GM12878 (cell line): ENCODE data around the gene AVP. TPM values are rescaled to one million over a fixed set of nuclear protein-coding genes. Genes with fewer than 3 reads are reported as not detected.

ENCODE experiments used
- ATAC-seq: fragments of 200-7000 bp; cut with Tn5 transposase; 3 replicates; pipeline ENCODE4 v1.9.1; 2020; ENCODE audit warnings: mild to moderate bottlenecking, moderate library complexity
- BruUV-seq: library from RNA; stranded (reverse); fragments of 400-500 nt; replicated peaks from 2 replicates; lab custom pipeline; 2021; lab: Mats Ljungman, UMichigan
- CTCF ChIA-PET: fragments of 300-600 bp; sonication (Branson Sonifier 250); formaldehyde crosslinking; extraction: SDS; loops from one replicate; lab custom pipeline; 2021; ENCODE audit warnings: inconsistent platforms; lab: Yijun Ruan, JAX
- POLR2A ChIA-PET: fragments of 350-600 bp; formaldehyde crosslinking; extraction: SDS; loops from one replicate; lab custom pipeline; 2021; ENCODE audit warnings: inconsistent platforms; lab: Charles Lee
- RAD21 ChIA-PET: fragments of 300-600 bp; sonication (Branson Sonifier 250); formaldehyde crosslinking; loops from one replicate; lab custom pipeline; 2023; ENCODE audit warnings: antibody characterized with exemption; ENCODE audit not compliant: unreplicated experiment; lab: Charles Lee
- SMC1A ChIA-PET: fragments of 300-600 bp; sonication (Branson Sonifier 250); formaldehyde crosslinking; loops from one replicate; lab custom pipeline; 2023; ENCODE audit not compliant: unreplicated experiment, uncharacterized antibody; lab: Charles Lee
- DNase-seq: peaks from one replicate; pipeline ENCODE4 v3.0.0-alpha.2; 2011; ENCODE audit warnings: low read depth, low spot score
- FAIRE-seq: peaks from 3 replicates; lab custom pipeline; 2011; peaks lifted over from hg19 to GRCh38; lab: Jason Lieb, UNC
- H2AFZ ChIP-seq: 2 replicates; pipeline ENCODE4 v1.6.0; 2011; ENCODE audit warnings: low read depth, low read length, control low read depth; ENCODE audit not compliant: control insufficient read depth
- H3K27ac ChIP-seq: 2 replicates; pipeline ENCODE4 v1.5.1; 2011; ENCODE audit warnings: control low read depth; ENCODE audit not compliant: control insufficient read depth, insufficient read depth
- H3K27me3 ChIP-seq, 2 experiments: replicated peaks in 1 of 2; 2 replicates each; pipeline versions ENCODE4 v1.6.0 to v1.6.1; 2011; ENCODE audit warnings: low read length in 1 of 2; ENCODE audit not compliant: control insufficient read depth in 2 of 2, insufficient read depth in 2 of 2
- H3K36me3 ChIP-seq, 2 experiments: 2 replicates each; pipeline ENCODE4 v1.5.1; 2011; ENCODE audit warnings: low read length in 1 of 2; ENCODE audit not compliant: control insufficient read depth in 2 of 2, insufficient read depth in 2 of 2
- H3K4me1 ChIP-seq: 2 replicates; pipeline ENCODE4 v1.6.1; 2011; ENCODE audit warnings: mild to moderate bottlenecking, low read length, moderate library complexity, mixed read lengths; ENCODE audit not compliant: control insufficient read depth, insufficient read depth
- H3K4me2 ChIP-seq: 2 replicates; pipeline ENCODE4 v1.6.0; 2011; ENCODE audit warnings: control low read depth; ENCODE audit not compliant: control insufficient read depth, insufficient read depth
- H3K4me3 ChIP-seq: fragments of 200-600 bp; sonication (generic); 2 replicates; pipeline ENCODE4 v1.5.1; 2016
- H3K79me2 ChIP-seq: 2 replicates; pipeline ENCODE4 v1.6.0; 2011; ENCODE audit warnings: low read length; ENCODE audit not compliant: control insufficient read depth, insufficient read depth
- H3K9ac ChIP-seq: 2 replicates; pipeline ENCODE4 v1.8.0; 2011; ENCODE audit warnings: low read length, control low read depth, mixed read lengths; ENCODE audit not compliant: control insufficient read depth, insufficient read depth
- H3K9me3 ChIP-seq: replicated peaks from 3 replicates; pipeline ENCODE4 v1.5.1; 2011; ENCODE audit warnings: mild to moderate bottlenecking, low read length; ENCODE audit not compliant: control insufficient read depth, insufficient read depth
- H4K20me1 ChIP-seq: 2 replicates; pipeline ENCODE4 v1.6.0; 2011; ENCODE audit not compliant: control insufficient read depth, insufficient read depth
- CEBPB ChIP-seq, 2 experiments: fragments of 150-350 bp in 1 of 2; IDR thresholded peaks; 2 replicates each; pipeline ENCODE4 v1.6.1; 2012 to 2014; ENCODE audit warnings: low read depth in 2 of 2, low read length in 2 of 2, borderline replicate concordance in 1 of 2, inconsistent platforms in 1 of 2
- IKZF1 ChIP-seq: fragments of 450-650 bp; conservative IDR thresholded peaks from 2 replicates; pipeline ENCODE4 v1.6.1; 2017; ENCODE audit warnings: antibody characterized with exemption, mild to moderate bottlenecking
- MYC ChIP-seq: IDR thresholded peaks from 2 replicates; pipeline ENCODE4 v1.6.1; 2011; ENCODE audit warnings: mild to moderate bottlenecking, low read length, moderate library complexity, inconsistent platforms; ENCODE audit not compliant: insufficient read depth, insufficient replicate concordance, insufficient read length, severe bottlenecking
- RAD21 ChIP-seq: IDR thresholded peaks from 2 replicates; pipeline ENCODE4 v1.6.1; 2011; ENCODE audit warnings: mild to moderate bottlenecking, low read depth, low read length, moderate library complexity; ENCODE audit not compliant: insufficient read depth
- SMAD1 ChIP-seq: fragments of 450-650 bp; IDR thresholded peaks from 2 replicates; pipeline ENCODE4 v1.6.1; 2018; ENCODE audit warnings: mild to moderate bottlenecking, low read depth; ENCODE audit not compliant: partially characterized antibody
- SMAD5 ChIP-seq: IDR thresholded peaks from 2 replicates; pipeline ENCODE4 v1.6.1; 2016; ENCODE audit warnings: antibody characterized with exemption, low read depth
- SREBF2 ChIP-seq: IDR thresholded peaks from 2 replicates; pipeline ENCODE4 v1.6.1; 2012; ENCODE audit warnings: mild to moderate bottlenecking, low read length
- TCF12 ChIP-seq: IDR thresholded peaks from 2 replicates; pipeline ENCODE4 v1.6.1; 2011; ENCODE audit warnings: low read depth, mild to moderate bottlenecking, low read length
- WGBS: methylation state at CpG from one replicate; pipeline ENCODE4 v1.1.6; 2016; ENCODE audit warnings: low lambda C conversion rate; ENCODE audit not compliant: insufficient replicate concordance, insufficient coverage; ENCODE audit errors: missing lambda C conversion rate; 5-methylcytosine and 5-hydroxymethylcytosine counted together
- in situ Hi-C: fragments of 300-500 bp; cut with MboI; formaldehyde crosslinking; loops from 9 replicates; pipeline ENCODE4 v1.14.3; 2018; ENCODE audit warnings: mixed read lengths
- intact Hi-C: fragments of 100-400 bp; cut with micrococcal nuclease; formaldehyde crosslinking; loops from one replicate; pipeline ENCODE4 v1.14.2; 2022; ENCODE audit not compliant: unreplicated experiment
- polyA plus RNA-seq, 11 experiments: library from polyadenylated mRNA; depleted of rRNA in 4 of 11; unstranded in 6 of 11; stranded (reverse) in 5 of 11; fragments of >200 nt; fragmentation: Nextera tagmentation in 4 of 11; fragmentation: Illumina TruSeq in 1 of 11; extraction: Ambion mirVana in 4 of 11; extraction: Trizol in 1 of 11; gene quantifications; 1 replicate in 1 of 11; 2 replicates in 10 of 11; pipeline versions ENCODE4 v1.2.1 to v1.2.3, GENCODE V29; 2011 to 2016; ENCODE audit warnings: inconsistent platforms in 2 of 11, missing spikeins in 2 of 11, low read depth in 1 of 11
- total RNA-seq, 4 experiments: library from RNA; depleted of rRNA in 3 of 4; stranded (reverse); fragments of >200 nt in 3 of 4; fragmentation: Illumina TruSeq in 1 of 4; extraction: Trizol in 1 of 4; gene quantifications; 2 replicates each; pipeline versions ENCODE4 v1.2.1 to v1.2.3, GENCODE V29; 2013 to 2021
- TF ChIP-seq, protein P1 (sequence below): IDR thresholded peaks from 2 replicates; pipeline ENCODE4 v1.6.1; 2011; ENCODE audit warnings: low read depth, mild to moderate bottlenecking, low read length, moderate library complexity, borderline replicate concordance; ENCODE audit errors: extremely low read depth
- TF ChIP-seq, protein P2 (sequence below): fragments of 450-650 bp; IDR thresholded peaks from 2 replicates; pipeline ENCODE4 v1.6.1; 2014; ENCODE audit warnings: mild to moderate bottlenecking
- TF ChIP-seq, protein P3 (sequence below): fragments of 150-350 bp; IDR thresholded peaks from 2 replicates; pipeline ENCODE4 v1.6.1; 2016; ENCODE audit warnings: low read depth, low read length
- TF ChIP-seq, protein P4 (sequence below), 3 experiments: IDR thresholded peaks in 2 of 3; conservative IDR thresholded peaks in 1 of 3; 2 replicates each; pipeline ENCODE4 v1.5.1; 2011; ENCODE audit warnings: low read depth in 3 of 3, low read length in 3 of 3, mild to moderate bottlenecking in 3 of 3, control low read depth in 2 of 3, moderate library complexity in 2 of 3, inconsistent platforms in 1 of 3, mixed read lengths in 1 of 3; ENCODE audit not compliant: control insufficient read depth in 2 of 3, insufficient read depth in 1 of 3; ENCODE audit errors: extremely low read depth in 1 of 3

Gene AVP
- total and polyA plus RNA-seq, 10 of the 15 experiments (the other 5 are each of a cell fraction or from before 2014, with no cell fraction given) = not detected

DNA sequence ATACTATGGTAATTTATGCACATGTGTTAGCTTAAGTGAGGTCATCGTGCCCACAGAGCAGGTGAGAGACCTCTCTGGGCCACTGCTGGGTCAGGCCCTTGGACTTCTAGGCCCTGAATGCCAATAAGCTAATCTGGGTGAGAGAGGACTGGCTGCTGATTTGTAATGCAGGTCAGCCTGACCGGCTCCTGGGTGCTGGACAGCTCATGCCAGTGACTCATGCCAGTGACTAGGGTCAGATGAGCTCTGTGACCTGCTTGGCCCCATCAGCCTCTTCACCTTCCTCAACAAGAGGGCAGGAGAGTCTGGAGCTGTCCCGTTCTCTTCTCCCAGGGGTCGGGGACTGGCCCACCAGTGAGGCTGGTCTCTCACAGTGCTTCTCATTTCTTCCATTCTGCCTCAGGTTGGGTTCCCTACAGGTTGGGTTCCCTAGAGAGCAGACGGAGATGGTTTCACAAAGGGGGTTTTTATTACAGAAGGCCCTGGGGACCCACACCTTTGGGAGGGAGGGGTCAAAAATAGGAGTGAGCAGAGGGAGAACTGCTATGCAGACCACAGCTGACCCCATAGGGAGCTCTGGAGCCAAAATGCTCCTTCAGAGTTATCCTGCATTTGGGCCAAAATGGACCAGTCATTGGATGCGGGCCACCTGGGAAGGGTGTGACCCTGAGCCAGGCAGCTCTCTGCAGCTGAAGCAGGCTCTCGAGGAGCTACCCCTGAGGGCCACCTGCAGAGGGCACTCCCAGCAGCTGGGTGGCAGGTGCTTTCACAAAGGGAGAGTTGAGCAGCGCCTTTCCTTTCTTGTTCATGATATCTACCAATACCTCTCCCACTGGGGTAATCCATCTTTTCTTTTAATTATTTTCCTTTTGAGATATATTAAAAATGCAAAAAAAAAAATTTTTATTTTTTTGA is 15.3 kb downstream of the AVP start:
- 83% methylated on average over 8 of the region's 8 CpGs for WGBS
- RAD21 ChIA-PET = interaction anchor here (0.6 kb wide), 1 partner anchor 607 kb away, joined by 3 read pairs; no protein-coding TSS in a partner anchor
- Histone ChIP-seq H2AFZ (no peak overlapping the region), H3K4me3 (no peak overlapping the region), H3K9me3 (no peaks in the 10 kb centered on the region; the same call in 2 of the 3 replicates), H4K20me1 (no peaks in the 10 kb centered on the region), H3K4me1 (peaks cover 14% of the 10 kb centered on the region), H3K4me2 (no peak overlapping the region), H3K9ac (no peak overlapping the region), H3K27ac (no peak overlapping the region), H3K27me3 (peaks cover 0 to 2% of the 10 kb centered on the region in 2 experiments; a peak in 3 of 4 replicates), H3K79me2 (no peaks in the 10 kb centered on the region), H3K36me3 (no peaks in the 10 kb centered on the region)
- intact Hi-C loops = no loop called here
- ATAC-seq (peak; percentile 52), DNase-seq (no peak), FAIRE-seq (no peak)
- BruUV-seq = no TSS peak
- CTCF ChIA-PET = interaction anchor here (0.5 to 2.5 kb wide), 4 partner anchors 16 to 438 kb away, joined by 3 to 11 read pairs (median 4); no protein-coding TSS in a partner anchor
- SMC1A ChIA-PET = interaction anchor here (2.2 kb wide), 1 partner anchor 8 kb away, joined by 5 read pairs; no protein-coding TSS in a partner anchor
- POLR2A ChIA-PET = no interaction called here
- in situ Hi-C loops = no loop called here
- TF ChIP-seq, protein P1, sequence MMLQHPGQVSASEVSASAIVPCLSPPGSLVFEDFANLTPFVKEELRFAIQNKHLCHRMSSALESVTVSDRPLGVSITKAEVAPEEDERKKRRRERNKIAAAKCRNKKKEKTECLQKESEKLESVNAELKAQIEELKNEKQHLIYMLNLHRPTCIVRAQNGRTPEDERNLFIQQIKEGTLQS = no peak
- TF ChIP-seq, protein P2, sequence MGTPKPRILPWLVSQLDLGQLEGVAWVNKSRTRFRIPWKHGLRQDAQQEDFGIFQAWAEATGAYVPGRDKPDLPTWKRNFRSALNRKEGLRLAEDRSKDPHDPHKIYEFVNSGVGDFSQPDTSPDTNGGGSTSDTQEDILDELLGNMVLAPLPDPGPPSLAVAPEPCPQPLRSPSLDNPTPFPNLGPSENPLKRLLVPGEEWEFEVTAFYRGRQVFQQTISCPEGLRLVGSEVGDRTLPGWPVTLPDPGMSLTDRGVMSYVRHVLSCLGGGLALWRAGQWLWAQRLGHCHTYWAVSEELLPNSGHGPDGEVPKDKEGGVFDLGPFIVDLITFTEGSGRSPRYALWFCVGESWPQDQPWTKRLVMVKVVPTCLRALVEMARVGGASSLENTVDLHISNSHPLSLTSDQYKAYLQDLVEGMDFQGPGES = no peak
- TF ChIP-seq, protein P3, sequence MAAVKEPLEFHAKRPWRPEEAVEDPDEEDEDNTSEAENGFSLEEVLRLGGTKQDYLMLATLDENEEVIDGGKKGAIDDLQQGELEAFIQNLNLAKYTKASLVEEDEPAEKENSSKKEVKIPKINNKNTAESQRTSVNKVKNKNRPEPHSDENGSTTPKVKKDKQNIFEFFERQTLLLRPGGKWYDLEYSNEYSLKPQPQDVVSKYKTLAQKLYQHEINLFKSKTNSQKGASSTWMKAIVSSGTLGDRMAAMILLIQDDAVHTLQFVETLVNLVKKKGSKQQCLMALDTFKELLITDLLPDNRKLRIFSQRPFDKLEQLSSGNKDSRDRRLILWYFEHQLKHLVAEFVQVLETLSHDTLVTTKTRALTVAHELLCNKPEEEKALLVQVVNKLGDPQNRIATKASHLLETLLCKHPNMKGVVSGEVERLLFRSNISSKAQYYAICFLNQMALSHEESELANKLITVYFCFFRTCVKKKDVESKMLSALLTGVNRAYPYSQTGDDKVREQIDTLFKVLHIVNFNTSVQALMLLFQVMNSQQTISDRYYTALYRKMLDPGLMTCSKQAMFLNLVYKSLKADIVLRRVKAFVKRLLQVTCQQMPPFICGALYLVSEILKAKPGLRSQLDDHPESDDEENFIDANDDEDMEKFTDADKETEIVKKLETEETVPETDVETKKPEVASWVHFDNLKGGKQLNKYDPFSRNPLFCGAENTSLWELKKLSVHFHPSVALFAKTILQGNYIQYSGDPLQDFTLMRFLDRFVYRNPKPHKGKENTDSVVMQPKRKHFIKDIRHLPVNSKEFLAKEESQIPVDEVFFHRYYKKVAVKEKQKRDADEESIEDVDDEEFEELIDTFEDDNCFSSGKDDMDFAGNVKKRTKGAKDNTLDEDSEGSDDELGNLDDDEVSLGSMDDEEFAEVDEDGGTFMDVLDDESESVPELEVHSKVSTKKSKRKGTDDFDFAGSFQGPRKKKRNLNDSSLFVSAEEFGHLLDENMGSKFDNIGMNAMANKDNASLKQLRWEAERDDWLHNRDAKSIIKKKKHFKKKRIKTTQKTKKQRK = no peak
- no peak for TF ChIP-seq IKZF1
- TF ChIP-seq SMAD1 = no peak
- TF ChIP-seq MYC = no peak
- TF ChIP-seq TCF12 = 0 out of 2 replicates have a peak, but pooled peaks have one; percentile 45
- TF ChIP-seq CEBPB (IDR thresholded peaks at IDR 0.05; ENCODE audit: borderline replicate concordance in 1 of 2, low read depth in 2 of 2, low read length in 2 of 2) = no peak
- no peak for TF ChIP-seq SMAD5
- TF ChIP-seq, protein P4, sequence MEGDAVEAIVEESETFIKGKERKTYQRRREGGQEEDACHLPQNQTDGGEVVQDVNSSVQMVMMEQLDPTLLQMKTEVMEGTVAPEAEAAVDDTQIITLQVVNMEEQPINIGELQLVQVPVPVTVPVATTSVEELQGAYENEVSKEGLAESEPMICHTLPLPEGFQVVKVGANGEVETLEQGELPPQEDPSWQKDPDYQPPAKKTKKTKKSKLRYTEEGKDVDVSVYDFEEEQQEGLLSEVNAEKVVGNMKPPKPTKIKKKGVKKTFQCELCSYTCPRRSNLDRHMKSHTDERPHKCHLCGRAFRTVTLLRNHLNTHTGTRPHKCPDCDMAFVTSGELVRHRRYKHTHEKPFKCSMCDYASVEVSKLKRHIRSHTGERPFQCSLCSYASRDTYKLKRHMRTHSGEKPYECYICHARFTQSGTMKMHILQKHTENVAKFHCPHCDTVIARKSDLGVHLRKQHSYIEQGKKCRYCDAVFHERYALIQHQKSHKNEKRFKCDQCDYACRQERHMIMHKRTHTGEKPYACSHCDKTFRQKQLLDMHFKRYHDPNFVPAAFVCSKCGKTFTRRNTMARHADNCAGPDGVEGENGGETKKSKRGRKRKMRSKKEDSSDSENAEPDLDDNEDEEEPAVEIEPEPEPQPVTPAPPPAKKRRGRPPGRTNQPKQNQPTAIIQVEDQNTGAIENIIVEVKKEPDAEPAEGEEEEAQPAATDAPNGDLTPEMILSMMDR (IDR thresholded peaks at IDR 0.05 in 2 of 3, conservative IDR thresholded peaks at IDR 0.05 in 1 of 3; ENCODE audit: control insufficient read depth in 2 of 3, extremely low read depth in 1 of 3, insufficient read depth in 1 of 3, low read depth in 3 of 3, low read length in 3 of 3) = peak; percentile 19 to 27 (median 19); a peak in 2 of 6 replicates
- TF ChIP-seq SREBF2 = no peak
- TF ChIP-seq RAD21 = peak; percentile 31; the same call in 1 of the 2 replicates
